Stimulated activated CD4-positive, alpha-beta T cell treated with anti-CD3 and anti-CD28 coated beads, Interleukin-15, amount 100 ng/mL, for 24 hours (primary cell): ENCODE measurements around the gene PHF14.
"Not testable (repeated sequence)": the region's sequence is repeated elsewhere in the genome, so short reads cannot be mapped to it uniquely, and the experiment has no call there.

ENCODE experiments used
- DNase-seq: peaks from one replicate; pipeline ENCODE4 v3.0.0-alpha.2; 2020

The PHF14 gene

GRCh38 chr7:10973061-10973941, at the start of gene PHF14:
TSS of gene PHF14 (plus strand) at chr7:10973872. CDS start at chr7:10974324, 452 bp downstream.
- peak; percentile 96 for DNase-seq

DNA sequence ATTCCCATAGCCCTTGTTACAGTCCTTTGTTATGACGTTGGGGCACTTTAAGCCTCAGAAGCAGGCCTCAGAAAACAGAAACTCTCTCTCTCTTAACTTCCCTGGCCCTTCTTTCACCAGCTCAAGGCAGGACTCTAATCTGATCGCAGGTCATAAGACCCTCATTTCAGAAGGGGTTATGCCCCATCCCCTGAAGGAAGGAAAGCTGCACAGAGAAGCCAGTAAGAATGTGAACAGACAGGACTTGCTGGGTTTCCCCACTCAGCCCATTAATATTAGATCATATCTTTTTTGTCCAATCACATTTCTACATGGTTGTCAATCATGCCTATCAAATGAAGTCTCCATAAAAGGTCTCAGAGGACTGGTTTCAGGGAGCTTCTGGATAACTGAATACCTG, 49.3 kb upstream of the PHF14 start:
- no peak for DNase-seq

DNA sequence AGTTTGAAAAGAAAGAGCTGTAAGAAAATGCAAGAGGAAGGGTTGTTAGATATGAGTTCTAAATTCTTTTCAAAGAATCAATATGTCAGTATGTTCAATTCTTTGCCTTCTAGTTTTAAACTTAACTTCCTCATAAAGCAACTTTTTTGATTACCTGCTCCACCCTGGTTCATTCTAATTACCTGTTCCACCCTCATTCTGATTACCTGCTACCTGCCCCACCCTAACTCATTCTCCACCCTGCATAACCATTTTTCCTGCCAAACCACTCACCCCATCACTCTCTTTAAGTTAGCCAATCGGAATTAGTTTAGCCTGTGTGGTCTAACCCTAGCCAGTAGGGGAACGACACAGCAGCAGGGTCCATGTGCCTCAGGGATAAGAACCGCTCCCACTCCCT, 45.5 kb upstream of the PHF14 start:
- DNase-seq: not testable (repeated sequence)

DNA sequence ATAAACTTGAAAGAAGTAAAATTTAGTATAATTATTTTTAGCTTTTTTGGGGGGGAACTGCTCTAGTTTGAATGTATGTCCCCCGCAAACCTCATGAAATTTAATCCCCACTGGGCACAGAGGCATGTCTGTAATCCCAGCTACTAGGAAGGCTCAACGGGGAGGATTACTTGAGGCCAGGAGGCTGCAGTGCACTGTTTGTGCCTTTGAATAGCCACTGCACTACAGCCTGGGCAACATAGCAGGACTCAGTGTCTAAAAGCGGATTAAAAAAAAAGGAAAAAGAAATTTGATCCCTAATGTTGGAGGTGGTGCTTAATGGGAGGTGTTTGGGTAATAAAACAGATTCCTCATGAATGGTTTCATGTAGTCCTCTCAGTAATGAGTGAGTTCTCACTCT, 43.1 kb upstream of the PHF14 start:
- no peak for DNase-seq

DNA sequence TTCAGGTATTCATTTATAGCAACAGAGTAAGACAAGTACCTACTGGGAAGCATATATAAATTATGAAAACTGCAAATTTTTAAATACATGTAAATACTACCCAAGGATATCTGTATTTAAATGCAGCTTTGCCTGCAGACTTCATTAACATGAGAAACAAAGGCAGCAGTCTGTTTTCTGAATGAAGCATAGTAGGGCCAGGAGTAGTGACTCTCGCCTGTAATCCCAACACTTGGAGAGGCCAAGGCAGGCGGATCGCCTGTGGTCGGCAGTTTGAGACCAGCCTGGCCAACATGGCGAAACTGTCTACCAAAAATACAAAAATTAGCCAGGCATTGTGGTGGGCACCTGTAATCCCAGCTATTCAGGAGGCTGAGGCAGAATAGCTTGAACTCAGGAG, 42.5 kb upstream of the PHF14 start:
- DNase-seq: no peak

GRCh38 chr7:10934292-10934691, 39.4 kb upstream of the PHF14 start:
- DNase-seq: no peak

DNA sequence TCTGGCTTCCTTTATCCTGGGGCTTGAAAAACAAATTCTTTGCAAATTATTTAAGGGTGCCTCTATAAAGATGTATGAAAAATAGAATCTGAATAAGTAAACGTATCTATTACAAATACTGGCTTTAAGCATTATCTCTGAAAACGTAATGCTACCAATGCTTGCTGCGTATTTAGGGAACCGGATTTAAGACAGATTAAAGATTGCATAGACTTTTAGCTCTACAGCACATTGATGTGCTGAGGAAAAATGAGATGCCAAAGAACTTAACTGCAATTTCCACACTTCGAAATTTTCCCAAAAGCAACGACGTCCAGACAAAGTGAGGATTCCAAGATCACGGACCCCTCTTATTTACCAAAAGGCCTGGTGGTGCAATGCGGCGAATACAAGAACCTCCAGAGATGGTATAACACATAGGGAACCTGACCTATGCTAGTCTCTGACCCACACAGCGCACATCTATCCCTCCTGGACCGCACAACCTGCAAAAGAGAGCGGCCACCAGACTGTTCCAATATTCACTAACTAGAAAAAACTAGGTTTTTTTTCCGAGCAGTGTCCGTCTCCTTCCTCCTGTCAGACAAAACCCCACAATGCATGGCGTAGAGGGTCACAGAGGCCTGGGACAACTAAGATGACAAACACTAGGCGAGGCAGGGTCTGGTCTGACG, 34.3 kb upstream of the PHF14 start:
- no peak for DNase-seq

DNA sequence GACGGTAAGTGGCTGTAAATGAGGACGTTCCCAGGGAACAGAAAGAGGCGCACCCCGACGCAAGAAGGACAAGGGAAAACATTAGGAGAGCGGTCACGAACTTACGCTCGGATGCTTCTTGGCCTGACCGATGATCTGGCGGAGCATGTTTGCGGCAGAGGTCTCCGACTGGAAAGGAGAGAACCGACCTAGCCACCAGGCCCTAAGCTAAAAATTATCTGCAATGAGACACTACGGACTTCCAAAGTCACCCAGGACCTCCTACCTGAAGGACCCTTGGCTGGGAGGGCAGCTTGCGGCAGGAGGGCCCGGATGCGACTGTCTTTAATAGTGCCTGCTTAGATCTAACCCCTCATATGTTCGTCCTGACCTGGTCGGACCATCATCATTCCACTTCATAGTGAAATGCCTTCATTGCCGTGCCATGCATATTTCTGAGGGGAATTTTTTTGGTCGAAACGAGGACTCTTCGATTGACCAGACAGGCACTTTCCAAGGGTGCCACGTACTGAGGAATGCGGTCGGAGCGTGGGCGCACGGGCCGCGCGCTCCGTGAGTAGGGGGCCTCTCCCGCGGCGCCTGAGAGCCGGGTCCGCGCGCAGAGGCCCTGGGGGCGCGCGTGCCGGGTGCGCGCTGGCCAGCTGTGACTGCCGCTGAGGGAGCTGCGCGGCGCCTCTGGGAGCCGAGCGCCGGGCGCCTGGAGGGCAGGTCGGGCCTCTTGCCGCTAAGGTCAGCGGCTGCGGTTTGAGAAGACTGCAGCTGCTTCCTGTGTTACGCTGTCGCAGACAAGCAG, 33.6 kb upstream of the PHF14 start:
- peak; percentile 89 for DNase-seq

- DNase-seq: peak; percentile 15
Measured at GRCh38 chr7:10940704-10941355, 32.8 kb upstream of the PHF14 start.

DNA sequence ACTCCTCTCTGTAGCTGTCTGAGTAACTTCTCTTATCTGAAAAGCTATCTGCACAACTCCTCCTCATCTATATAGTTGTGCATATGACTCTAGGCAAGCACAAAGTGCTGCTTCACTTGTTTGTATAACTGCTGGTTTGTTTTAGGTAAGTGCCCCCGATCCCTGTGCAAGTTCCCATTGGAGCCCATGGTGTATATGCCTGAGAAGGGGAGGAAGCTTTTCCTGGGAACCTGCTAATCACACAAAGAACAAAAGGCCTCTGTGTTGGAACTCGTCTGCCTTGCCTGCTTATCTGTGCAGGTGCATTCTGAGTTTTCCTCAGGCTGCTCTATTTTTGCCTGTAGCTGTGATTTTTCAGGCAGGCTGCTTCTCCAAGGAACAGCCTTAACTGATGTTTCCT, 23.2 kb upstream of the PHF14 start:
- DNase-seq: no peak

DNA sequence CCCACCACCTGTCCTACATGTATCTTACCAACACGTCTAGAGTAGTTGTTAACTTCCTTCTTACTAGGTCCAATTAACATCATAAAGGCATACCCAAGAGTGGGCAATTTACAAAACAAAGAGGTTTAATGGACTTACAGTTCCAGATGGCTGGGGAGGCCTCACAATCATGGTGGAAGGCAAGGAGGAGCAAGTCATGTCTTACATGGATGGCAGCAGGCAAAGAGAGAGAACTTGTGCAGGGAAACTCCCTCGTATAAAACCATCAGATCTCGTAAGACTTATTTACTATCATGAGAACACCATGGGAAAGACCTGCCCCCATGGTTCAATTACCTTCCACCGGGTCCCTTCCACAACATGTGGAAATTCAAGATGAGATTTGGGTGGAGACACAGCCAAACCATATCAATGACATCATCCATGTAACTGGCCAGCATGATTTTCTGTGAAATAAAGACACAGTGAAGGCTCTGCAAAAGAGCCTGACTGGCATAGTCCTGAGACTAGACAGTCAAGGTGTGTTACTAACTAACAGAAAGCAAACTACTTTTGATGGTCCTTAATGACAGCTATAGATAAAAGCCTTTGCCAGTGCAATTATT, 22.6 kb upstream of the PHF14 start:
- DNase-seq: not testable (repeated sequence)

- no peak for DNase-seq
Measured at GRCh38 chr7:10952588-10952987, 21.1 kb upstream of the PHF14 start.

DNA sequence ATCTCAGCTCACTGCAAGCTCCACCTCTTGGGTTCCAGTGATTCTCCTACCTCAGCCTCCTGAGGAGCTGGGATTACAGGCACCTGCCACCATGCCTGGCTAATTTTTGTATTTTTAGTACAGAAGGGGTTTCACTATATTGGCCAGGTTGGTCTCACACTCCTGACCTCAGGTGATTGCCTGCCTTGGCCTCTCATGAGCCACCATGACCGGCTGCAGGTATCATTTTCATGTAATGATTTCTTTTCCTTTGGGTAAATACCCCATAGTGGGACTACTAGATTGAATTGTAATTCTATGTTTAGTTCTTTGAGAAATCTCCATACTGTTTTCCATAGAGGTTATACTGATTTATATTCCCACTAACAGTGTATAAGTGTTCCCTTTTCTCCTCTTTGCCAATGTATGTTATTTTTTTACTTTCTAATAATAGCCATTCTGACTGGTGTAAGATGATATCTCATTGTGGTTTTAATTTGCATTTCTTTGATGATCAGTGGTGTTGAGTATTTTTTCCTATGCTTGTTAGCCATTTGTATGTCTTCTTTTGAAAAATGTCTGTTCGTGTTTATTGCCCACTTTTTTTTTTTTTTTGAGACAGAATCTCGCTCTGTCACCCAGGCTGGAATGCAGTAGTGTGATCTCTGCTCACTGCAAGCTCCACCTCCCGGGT, 20.5 kb upstream of the PHF14 start:
- DNase-seq: not testable (repeated sequence)

- no peak for DNase-seq
Measured at GRCh38 chr7:10956528-10956927, 17.1 kb upstream of the PHF14 start.

DNA sequence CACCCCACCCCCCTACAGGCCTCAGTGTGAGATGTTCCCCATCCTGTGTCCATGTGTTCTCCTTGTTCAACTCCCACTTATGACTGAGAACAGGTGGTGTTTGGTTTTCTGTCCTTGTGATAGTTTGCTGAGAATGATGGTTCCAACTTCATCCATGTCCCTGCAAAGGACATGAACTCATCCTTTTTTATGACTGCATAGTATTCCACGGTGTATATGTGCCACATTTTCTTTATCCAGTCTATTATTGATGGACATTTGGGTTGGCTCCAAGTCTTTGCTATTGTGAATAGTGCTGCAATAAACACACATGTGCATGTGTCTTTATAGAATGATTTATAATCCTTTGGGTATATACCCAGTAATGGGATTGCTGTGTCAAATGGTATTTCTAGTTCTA, 13.4 kb upstream of the PHF14 start:
- not testable (repeated sequence) for DNase-seq

GRCh38 chr7:10965016-10965415, 8.7 kb upstream of the PHF14 start:
- not testable (repeated sequence) for DNase-seq

DNA sequence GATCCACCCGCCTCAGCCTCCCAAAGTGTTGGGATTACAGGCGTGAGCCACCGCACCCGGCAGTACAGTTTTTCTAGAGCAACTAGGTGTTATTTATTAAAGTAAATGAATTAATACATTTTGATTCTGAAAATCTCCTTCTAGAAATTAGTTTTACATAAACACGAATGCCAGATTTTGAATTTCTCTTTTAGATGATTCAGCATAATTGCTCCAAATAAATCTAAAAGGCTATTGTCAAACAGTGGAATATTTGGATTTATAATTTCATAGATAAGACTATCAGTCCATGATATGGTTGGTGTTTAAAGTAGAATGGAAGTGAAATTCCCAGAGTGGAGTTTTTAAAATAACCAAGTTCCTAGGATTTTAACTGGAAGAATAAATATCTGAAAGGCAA, 1.5 kb upstream of the PHF14 start:
- DNase-seq: no peak

- DNase-seq: peak; percentile 39
Measured at GRCh38 chr7:10973942-10974911, 555 bp downstream of the PHF14 start.

DNA sequence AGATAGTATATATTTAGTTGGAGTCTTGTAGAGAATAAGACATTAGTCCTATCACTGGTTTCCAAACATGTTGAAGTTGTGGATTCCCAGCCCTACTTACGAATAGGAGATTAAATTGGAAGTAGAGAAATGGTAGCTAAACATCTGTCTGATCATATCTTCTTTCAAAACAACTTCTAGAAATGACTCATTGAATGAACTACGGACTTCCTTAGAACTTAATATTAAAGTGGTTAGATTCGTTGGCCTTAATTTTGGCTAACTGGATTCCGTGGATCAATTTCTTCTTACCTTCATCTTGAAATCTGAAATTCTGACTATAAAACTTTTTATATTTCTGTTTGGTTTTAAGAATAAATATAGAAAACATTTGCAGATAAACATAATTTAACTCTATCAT, 3.4 kb downstream of the PHF14 start:
- DNase-seq: no peak

DNA sequence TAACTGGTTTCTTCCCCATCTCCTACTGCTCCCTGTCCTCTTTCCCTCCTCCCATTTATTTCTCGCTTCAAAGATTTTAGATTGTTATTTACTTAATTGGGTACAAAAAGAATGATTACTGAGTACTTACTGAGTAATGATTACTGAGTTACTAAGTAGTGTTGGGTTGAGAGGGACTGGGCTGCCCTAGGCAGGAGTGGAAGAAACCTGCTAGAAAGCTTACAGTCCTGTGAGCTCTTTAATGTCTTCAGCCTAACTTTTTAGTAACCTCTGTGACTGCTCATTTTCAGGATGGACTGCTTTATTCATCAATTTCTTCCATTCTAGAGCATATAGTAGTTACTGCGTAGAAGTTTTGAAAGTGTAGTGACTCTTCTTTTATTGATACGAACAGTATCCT, 7.6 kb downstream of the PHF14 start:
- no peak for DNase-seq

- DNase-seq: not testable (repeated sequence)
Measured at GRCh38 chr7:10990748-10991147, 17.1 kb downstream of the PHF14 start.
